ENCODE measurements around the gene NMRK1. TPM values are rescaled to one million over a fixed set of nuclear protein-coding genes. Genes with fewer than 3 reads are reported as not detected.

The NMRK1 gene
- total and polyA plus RNA-seq, 5 donors from 2014 or later, result 41.5 to 55.0 (median 51.1) TPM

GRCh38 chr9:75071530-75072122, 16.3 kb downstream of the NMRK1 start:
- H3K4me1 ChIP-seq (ENCODE audit: control insufficient read depth, insufficient read depth, low read length, poor library complexity, severe bottlenecking), result peaks cover 6% of the 10 kb centered on the region
- no peak overlapping the region for H3K4me3 ChIP-seq (ENCODE audit: low read depth, low read length)
- peak overlapping the region in 2 of 3 donors; percentile 72 to 87 for H3K27ac Mint-ChIP-seq
- H3K27me3 Mint-ChIP-seq, result no peaks in the 10 kb centered on the region
- H3K36me3 Mint-ChIP-seq, result peaks cover 52% of the 10 kb centered on the region
- peaks cover 10 to 18% (median 15%) of the 10 kb centered on the region in 4 donors for H3K4me1 Mint-ChIP-seq
- DNase-seq, result peak; percentile 29 to 62 (median 44)
- H3K36me3 ChIP-seq (ENCODE audit: control insufficient read depth, insufficient read depth, low read length), result peaks cover 23% of the 10 kb centered on the region
- peak; percentile 95 to 96 for ATAC-seq (ENCODE audit: low read depth in 2 of 2)
- H3K27me3 ChIP-seq (ENCODE audit: control insufficient read depth, insufficient read depth, low read length), result no peaks in the 10 kb centered on the region
- H3K27ac ChIP-seq (ENCODE audit: insufficient read depth, low read length, poor library complexity, severe bottlenecking), result no peak overlapping the region
- peak overlapping the region in 1 of 4 donors; percentile 17 for H3K4me3 Mint-ChIP-seq
- no peaks in the 10 kb centered on the region for H3K9me3 ChIP-seq (ENCODE audit: control insufficient read depth in 2 of 2, low read length in 2 of 2)
- no peaks in the 10 kb centered on the region for H3K9me3 Mint-ChIP-seq

- Histone ChIP-seq H3K36me3 (ENCODE audit: control insufficient read depth, insufficient read depth, low read length) (peaks cover 24% of the 10 kb centered on the region), H3K27me3 (ENCODE audit: control insufficient read depth, insufficient read depth, low read length) (no peaks in the 10 kb centered on the region), H3K27ac (ENCODE audit: insufficient read depth, low read length, poor library complexity, severe bottlenecking) (no peak overlapping the region), H3K4me3 (ENCODE audit: low read depth, low read length) (no peak overlapping the region), H3K9me3 (ENCODE audit: control insufficient read depth in 2 of 2, low read length in 2 of 2) (no peaks in the 10 kb centered on the region), H3K4me1 (ENCODE audit: control insufficient read depth, insufficient read depth, low read length, poor library complexity, severe bottlenecking) (peaks cover 6% of the 10 kb centered on the region)
- peaks cover 10 to 23% (median 13%) of the 10 kb centered on the region in 4 donors for H3K4me1 Mint-ChIP-seq
- no peaks in the 10 kb centered on the region for H3K27me3 Mint-ChIP-seq
- ATAC-seq (ENCODE audit: low read depth in 2 of 2) (no peak), DNase-seq (no peak)
- peak overlapping the region in 1 of 3 donors; percentile 28 for H3K27ac Mint-ChIP-seq
- H3K9me3 Mint-ChIP-seq, result no peaks in the 10 kb centered on the region
- H3K4me3 Mint-ChIP-seq, result no peak overlapping the region
- peaks cover 52% of the 10 kb centered on the region for H3K36me3 Mint-ChIP-seq
These were observed 18.8 kb downstream of the NMRK1 start for GRCh38 chr9:75069171-75069570.

- H3K4me1 ChIP-seq (ENCODE audit: control insufficient read depth, insufficient read depth, low read length, poor library complexity, severe bottlenecking), result peaks cover 6% of the 10 kb centered on the region
- H3K36me3 ChIP-seq (ENCODE audit: control insufficient read depth, insufficient read depth, low read length), result peaks cover 24% of the 10 kb centered on the region
- ATAC-seq (ENCODE audit: low read depth in 2 of 2) (no peak), DNase-seq (no peak)
- Mint-ChIP-seq H3K9me3 (no peaks in the 10 kb centered on the region), H3K4me1 (peaks cover 10 to 23% (median 13%) of the 10 kb centered on the region in 4 donors), H3K36me3 (peaks cover 50% of the 10 kb centered on the region), H3K4me3 (no peak overlapping the region), H3K27ac (peak overlapping the region in 1 of 3 donors; percentile 66), H3K27me3 (no peaks in the 10 kb centered on the region)
- no peak overlapping the region for H3K4me3 ChIP-seq (ENCODE audit: low read depth, low read length)
- no peak overlapping the region for H3K27ac ChIP-seq (ENCODE audit: insufficient read depth, low read length, poor library complexity, severe bottlenecking)
- no peaks in the 10 kb centered on the region for H3K9me3 ChIP-seq (ENCODE audit: control insufficient read depth in 2 of 2, low read length in 2 of 2)
- H3K27me3 ChIP-seq (ENCODE audit: control insufficient read depth, insufficient read depth, low read length), result no peaks in the 10 kb centered on the region
These were observed 20.1 kb downstream of the NMRK1 start for GRCh38 chr9:75067894-75068293.

DNA sequence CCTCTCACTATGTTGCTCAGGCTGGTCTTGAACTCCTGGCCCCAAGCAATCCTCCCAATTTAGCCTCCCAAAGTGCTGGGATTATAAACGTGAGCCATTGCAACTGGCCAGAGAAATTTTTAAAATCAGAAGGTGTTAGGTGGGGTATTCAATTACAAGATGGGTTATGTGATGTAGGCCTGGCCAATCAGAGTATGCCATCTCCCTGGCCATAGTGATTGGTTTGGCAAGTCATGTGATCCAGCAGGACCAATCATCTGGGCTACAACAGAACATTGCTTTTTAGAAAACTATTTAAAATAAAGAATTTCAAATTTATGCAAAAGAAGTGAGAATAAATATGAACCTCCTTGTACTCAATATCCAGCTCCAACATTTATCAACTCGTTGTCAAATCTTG, 22.4 kb downstream of the NMRK1 start:
- H3K27ac ChIP-seq (ENCODE audit: insufficient read depth, low read length, poor library complexity, severe bottlenecking), result no peak overlapping the region
- H3K9me3 ChIP-seq (ENCODE audit: control insufficient read depth in 2 of 2, low read length in 2 of 2), result no peaks in the 10 kb centered on the region
- peaks cover 35% of the 10 kb centered on the region for H3K36me3 ChIP-seq (ENCODE audit: control insufficient read depth, insufficient read depth, low read length)
- Mint-ChIP-seq H3K27me3 (no peaks in the 10 kb centered on the region), H3K9me3 (no peaks in the 10 kb centered on the region), H3K36me3 (peaks cover 40% of the 10 kb centered on the region), H3K4me3 (no peak overlapping the region), H3K4me1 (peaks cover 0 to 9% (median 0%) of the 10 kb centered on the region in 4 donors), H3K27ac (no peak overlapping the region)
- ATAC-seq (ENCODE audit: low read depth in 2 of 2) (no peak), DNase-seq (no peak)
- H3K27me3 ChIP-seq (ENCODE audit: control insufficient read depth, insufficient read depth, low read length), result no peaks in the 10 kb centered on the region
- no peak overlapping the region for H3K4me3 ChIP-seq (ENCODE audit: low read depth, low read length)
- no peaks in the 10 kb centered on the region for H3K4me1 ChIP-seq (ENCODE audit: control insufficient read depth, insufficient read depth, low read length, poor library complexity, severe bottlenecking)

DNA sequence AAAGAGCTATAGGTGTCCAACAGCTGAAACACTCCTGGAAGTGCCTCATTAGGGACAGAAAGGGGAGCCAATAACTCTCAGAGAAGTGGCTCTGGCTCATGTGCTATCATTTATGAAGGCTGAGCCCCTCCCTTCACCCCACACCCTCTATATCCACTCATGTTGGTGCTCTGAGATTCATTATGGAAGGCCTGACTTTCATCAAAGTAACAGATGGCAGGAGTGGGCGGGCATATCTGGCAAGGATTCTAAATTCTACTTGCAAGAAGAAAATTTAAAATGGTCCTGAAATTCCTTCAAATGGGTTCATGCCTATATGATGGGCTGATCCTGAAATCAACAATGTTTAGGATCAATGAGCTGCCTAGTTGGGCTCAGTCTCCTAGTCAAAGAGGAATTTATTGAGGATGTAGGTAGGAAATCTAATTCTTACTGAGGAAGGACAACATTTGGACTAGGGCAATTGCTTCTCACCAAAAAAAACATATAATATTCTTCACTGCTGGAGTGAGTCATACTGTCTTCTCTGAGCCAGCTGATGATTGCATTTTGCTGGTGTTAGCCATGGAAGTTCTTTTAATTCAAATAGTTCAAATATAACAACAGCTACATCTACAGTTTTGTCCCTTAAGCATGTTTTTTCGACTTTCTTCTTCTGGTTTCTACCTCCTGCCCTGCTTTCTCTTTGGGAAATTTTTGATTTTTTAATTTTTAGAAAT, 23.5 kb downstream of the NMRK1 start:
- Histone ChIP-seq H3K4me3 (ENCODE audit: low read depth, low read length) (no peak overlapping the region), H3K27ac (ENCODE audit: insufficient read depth, low read length, poor library complexity, severe bottlenecking) (no peak overlapping the region), H3K4me1 (ENCODE audit: control insufficient read depth, insufficient read depth, low read length, poor library complexity, severe bottlenecking) (no peaks in the 10 kb centered on the region), H3K36me3 (ENCODE audit: control insufficient read depth, insufficient read depth, low read length) (peaks cover 37% of the 10 kb centered on the region), H3K9me3 (ENCODE audit: control insufficient read depth in 2 of 2, low read length in 2 of 2) (no peaks in the 10 kb centered on the region), H3K27me3 (ENCODE audit: control insufficient read depth, insufficient read depth, low read length) (no peaks in the 10 kb centered on the region)
- Mint-ChIP-seq H3K27ac (peak overlapping the region in 1 of 3 donors; percentile 1), H3K27me3 (no peaks in the 10 kb centered on the region), H3K4me1 (peaks cover 0 to 9% (median 0%) of the 10 kb centered on the region in 4 donors), H3K9me3 (peaks cover 0 to 3% (median 0%) of the 10 kb centered on the region in 7 donors), H3K4me3 (no peak overlapping the region), H3K36me3 (peaks cover 47% of the 10 kb centered on the region)
- no peak for ATAC-seq (ENCODE audit: low read depth in 2 of 2)
- no peak for DNase-seq

- H3K27me3 Mint-ChIP-seq, result no peaks in the 10 kb centered on the region
- H3K4me3 Mint-ChIP-seq, result no peak overlapping the region
- peaks cover 43% of the 10 kb centered on the region for H3K36me3 Mint-ChIP-seq
- ATAC-seq (ENCODE audit: low read depth in 2 of 2) (no peak), DNase-seq (no peak)
- no peak overlapping the region for H3K27ac ChIP-seq (ENCODE audit: insufficient read depth, low read length, poor library complexity, severe bottlenecking)
- H3K4me1 Mint-ChIP-seq, result peaks cover 0 to 9% (median 0%) of the 10 kb centered on the region in 4 donors
- peaks cover 36% of the 10 kb centered on the region for H3K36me3 ChIP-seq (ENCODE audit: control insufficient read depth, insufficient read depth, low read length)
- peaks cover 0 to 7% (median 0%) of the 10 kb centered on the region in 7 donors for H3K9me3 Mint-ChIP-seq
- H3K9me3 ChIP-seq (ENCODE audit: control insufficient read depth in 2 of 2, low read length in 2 of 2), result no peaks in the 10 kb centered on the region
- no peaks in the 10 kb centered on the region for H3K27me3 ChIP-seq (ENCODE audit: control insufficient read depth, insufficient read depth, low read length)
- peak overlapping the region; percentile 1 to 73 (median 35) for H3K27ac Mint-ChIP-seq
- no peak overlapping the region for H3K4me3 ChIP-seq (ENCODE audit: low read depth, low read length)
- H3K4me1 ChIP-seq (ENCODE audit: control insufficient read depth, insufficient read depth, low read length, poor library complexity, severe bottlenecking), result no peaks in the 10 kb centered on the region
These were observed 24.2 kb downstream of the NMRK1 start for GRCh38 chr9:75063556-75064305.

DNA sequence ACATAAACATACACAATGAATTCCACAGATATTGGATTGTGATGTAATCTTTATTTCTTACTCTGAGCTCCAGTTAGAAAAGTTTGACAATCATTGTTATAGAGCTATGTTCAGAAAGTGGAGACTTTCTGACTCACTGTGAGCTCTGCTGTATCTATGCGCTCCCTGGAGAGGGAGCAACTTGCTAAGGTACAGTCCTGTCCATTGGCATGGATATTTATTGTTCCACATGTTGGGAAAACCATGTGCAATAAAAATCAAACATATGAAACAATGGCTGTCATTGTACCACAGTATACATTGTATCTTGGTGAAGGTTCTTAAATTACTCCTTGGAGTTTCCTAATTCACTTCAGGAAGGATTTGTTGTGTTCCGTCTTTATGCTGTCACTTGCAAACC, 26.8 kb downstream of the NMRK1 start:
- Mint-ChIP-seq H3K27ac (no peak overlapping the region), H3K27me3 (no peaks in the 10 kb centered on the region), H3K36me3 (peaks cover 20% of the 10 kb centered on the region), H3K4me1 (peaks cover 0 to 2% (median 0%) of the 10 kb centered on the region in 4 donors), H3K9me3 (peaks cover 0 to 9% (median 0%) of the 10 kb centered on the region in 7 donors), H3K4me3 (no peak overlapping the region)
- Histone ChIP-seq H3K4me1 (ENCODE audit: control insufficient read depth, insufficient read depth, low read length, poor library complexity, severe bottlenecking) (no peaks in the 10 kb centered on the region), H3K9me3 (ENCODE audit: control insufficient read depth in 2 of 2, low read length in 2 of 2) (no peaks in the 10 kb centered on the region), H3K27me3 (ENCODE audit: control insufficient read depth, insufficient read depth, low read length) (no peaks in the 10 kb centered on the region), H3K36me3 (ENCODE audit: control insufficient read depth, insufficient read depth, low read length) (peaks cover 19% of the 10 kb centered on the region), H3K4me3 (ENCODE audit: low read depth, low read length) (no peak overlapping the region), H3K27ac (ENCODE audit: insufficient read depth, low read length, poor library complexity, severe bottlenecking) (no peak overlapping the region)
- ATAC-seq (ENCODE audit: low read depth in 2 of 2) (no peak), DNase-seq (no peak)
